CD4-positive, alpha-beta T cell treated with Interleukin-2 at 100 ng/mL for 4 hours (primary cell): ENCODE measurements around the gene SLC25A42.
A peak's percentile ranks its signal among the peaks of the same experiment; 100 is the strongest.
"Not testable (repeated sequence)": the region's sequence is repeated elsewhere in the genome, so short reads cannot be mapped to it uniquely, and the experiment has no call there.

ENCODE experiments used
- DNase-seq: peaks from one replicate; pipeline ENCODE4 v3.0.0-alpha.2; 2020; ENCODE audit warnings: low spot score

SLC25A42 gene

GRCh38 chr19:19105365-19106055 lies 41.7 kb downstream of the SLC25A42 start:
- DNase-seq = no peak

- DNase-seq = no peak
These were observed 42.3 kb downstream of the SLC25A42 start for GRCh38 chr19:19106056-19106551.

GRCh38 chr19:19106938-19107337 lies 43.1 kb downstream of the SLC25A42 start:
- DNase-seq = not testable (repeated sequence)

- no peak for DNase-seq
These were observed 43.9 kb downstream of the SLC25A42 start for GRCh38 chr19:19107654-19108053.

GRCh38 chr19:19109601-19110000 lies 45.8 kb downstream of the SLC25A42 start:
- DNase-seq = no peak

GRCh38 chr19:19110410-19111135 lies 46.8 kb downstream of the SLC25A42 start:
- no peak for DNase-seq

GRCh38 chr19:19111136-19111835 lies 47.5 kb downstream of the SLC25A42 start:
- no peak for DNase-seq

- no peak for DNase-seq
These were observed 48.3 kb downstream of the SLC25A42 start for GRCh38 chr19:19111967-19112580.

GRCh38 chr19:19113040-19113626 lies 49.3 kb downstream of the SLC25A42 start:
- DNase-seq = no peak

- DNase-seq = peak; percentile 45
These were observed 52.2 kb downstream of the SLC25A42 start for GRCh38 chr19:19115954-19116353.

GRCh38 chr19:19119325-19120237 lies 55.8 kb downstream of the SLC25A42 start:
- no peak for DNase-seq

- DNase-seq = no peak
These were observed 56.8 kb downstream of the SLC25A42 start for GRCh38 chr19:19120308-19121231.

- DNase-seq = no peak
These were observed 57.6 kb downstream of the SLC25A42 start for GRCh38 chr19:19121371-19121770.

- no peak for DNase-seq
These were observed 59.1 kb downstream of the SLC25A42 start for GRCh38 chr19:19122902-19123301.

- DNase-seq = no peak
These were observed 59.6 kb downstream of the SLC25A42 start for GRCh38 chr19:19123386-19123785.

- DNase-seq = no peak
These were observed 62.3 kb downstream of the SLC25A42 start for GRCh38 chr19:19126102-19126501.

- DNase-seq = no peak
These were observed 68.2 kb downstream of the SLC25A42 start for GRCh38 chr19:19131989-19132388.

- no peak for DNase-seq
These were observed 69.1 kb downstream of the SLC25A42 start for GRCh38 chr19:19132912-19133311.

- no peak for DNase-seq
These were observed 70.2 kb downstream of the SLC25A42 start for GRCh38 chr19:19133985-19134384.

GRCh38 chr19:19134687-19135158 lies 70.9 kb downstream of the SLC25A42 start:
- DNase-seq = peak; percentile 3
